HUDEP-2 (cell line): ENCODE results near the gene SNX32.

Experiments
- DNase-seq, 76 experiments: peaks; one replicate each; lab custom pipeline; 2025; ENCODE audit not compliant: unreplicated experiment in 76 of 76; lab: John Stamatoyannopoulos, UW

SNX32 gene

GRCh38 chr11:65897020-65897471, 63.3 kb downstream of the SNX32 start:
- no peak for DNase-seq

GRCh38 chr11:65898656-65899355, 65.0 kb downstream of the SNX32 start:
- no peak for DNase-seq

GRCh38 chr11:65899356-65900124, 65.8 kb downstream of the SNX32 start:
- peak in 57 of 76 experiments; percentile 6 to 71 (median 47) for DNase-seq

- DNase-seq: peak in 73 of 76 experiments; percentile 56 to 94 (median 86)
Measured at GRCh38 chr11:65900125-65900898, 66.5 kb downstream of the SNX32 start, which contains the start of gene FOSL1. TSS of gene FOSL1 (minus strand) at chr11:65900388. CDS start at chr11:65900339, 49 bp downstream.

- no peak for DNase-seq
Measured at GRCh38 chr11:65900899-65901180, 67.1 kb downstream of the SNX32 start.

- DNase-seq: no peak
Measured at GRCh38 chr11:65903068-65903481, 69.3 kb downstream of the SNX32 start.
